ENCODE results near the gene DLGAP1.

GRCh38 chr18:4024702-4025101 lies 430.4 kb downstream of the DLGAP1 start:
- TF ChIP-seq CTCF (IDR thresholded peaks at IDR 0.05) (no peak), ZFX (IDR thresholded peaks at IDR 0.05; ENCODE audit: borderline replicate concordance) (no peak)
